HG03565 (cell line): Measurements from ENCODE around the gene ABHD1.

Source experiments
- ATAC-seq: cut with Tn5 transposase; IDR thresholded peaks from one replicate; pipeline ENCODE4 v1.9.1; 2021; ENCODE audit warnings: mild to moderate bottlenecking, moderate library complexity; ENCODE audit not compliant: unreplicated experiment

ABHD1 gene

DNA sequence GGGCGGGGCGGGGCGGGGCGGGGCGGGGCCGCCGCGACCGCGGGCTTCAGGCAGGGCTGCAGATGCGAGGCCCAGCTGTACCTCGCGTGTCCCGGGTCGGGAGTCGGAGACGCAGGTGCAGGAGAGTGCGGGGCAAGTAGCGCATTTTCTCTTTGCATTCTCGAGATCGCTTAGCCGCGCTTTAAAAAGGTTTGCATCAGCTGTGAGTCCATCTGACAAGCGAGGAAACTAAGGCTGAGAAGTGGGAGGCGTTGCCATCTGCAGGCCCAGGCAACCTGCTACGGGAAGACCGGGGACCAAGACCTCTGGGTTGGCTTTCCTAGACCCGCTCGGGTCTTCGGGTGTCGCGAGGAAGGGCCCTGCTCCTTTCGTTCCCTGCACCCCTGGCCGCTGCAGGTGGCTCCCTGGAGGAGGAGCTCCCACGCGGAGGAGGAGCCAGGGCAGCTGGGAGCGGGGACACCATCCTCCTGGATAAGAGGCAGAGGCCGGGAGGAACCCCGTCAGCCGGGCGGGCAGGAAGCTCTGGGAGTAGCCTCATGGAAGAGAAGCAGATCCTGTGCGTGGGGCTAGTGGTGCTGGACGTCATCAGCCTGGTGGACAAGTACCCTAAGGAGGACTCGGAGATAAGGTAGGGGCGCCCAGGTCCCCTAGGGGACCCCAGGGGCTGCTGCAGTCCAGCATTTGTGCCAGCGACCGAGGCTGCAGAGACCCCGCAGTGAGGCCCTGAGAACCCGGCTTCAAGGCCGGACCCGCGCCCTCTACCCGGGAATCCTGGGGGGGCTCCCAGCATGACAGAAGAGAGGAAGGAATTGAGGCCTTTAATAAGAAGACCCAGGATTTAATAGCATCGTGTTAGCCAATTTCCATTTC lies 36.7 kb upstream of the ABHD1 start, which contains the start of gene KHK:
KHK (plus strand) TSS at position 49 of the 870 bp plus-strand sequence; CDS start at position 537, 488 bp downstream.
- ATAC-seq = no peak

DNA sequence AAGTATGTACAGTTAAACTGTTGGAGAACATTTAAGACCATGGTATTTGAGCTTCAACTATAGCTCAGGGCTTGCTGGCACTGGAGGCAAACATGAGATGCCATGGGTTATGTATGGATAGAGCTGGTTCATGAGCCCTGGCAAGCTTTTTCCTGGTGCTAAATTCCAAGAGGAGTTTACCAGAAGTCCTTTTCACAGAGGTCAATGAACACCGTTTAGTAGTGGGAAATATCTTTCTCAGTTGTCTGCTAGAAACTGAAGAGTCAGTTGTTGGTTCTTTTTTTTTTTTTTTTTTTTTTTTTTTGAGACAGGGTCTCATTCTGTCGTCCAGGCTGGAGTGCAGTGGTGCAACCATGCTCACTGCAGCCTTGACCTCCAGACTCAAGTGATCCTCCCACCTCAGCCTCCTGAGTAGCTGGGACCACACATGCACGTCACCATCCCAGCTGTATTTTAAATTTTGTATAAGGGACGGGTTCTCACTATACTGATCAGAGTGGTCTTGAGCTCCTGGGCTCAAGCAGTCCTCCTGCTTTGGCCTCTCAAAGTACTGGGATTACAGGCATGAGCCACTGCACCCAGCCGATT lies 35.7 kb upstream of the ABHD1 start:
- ATAC-seq = no peak

DNA sequence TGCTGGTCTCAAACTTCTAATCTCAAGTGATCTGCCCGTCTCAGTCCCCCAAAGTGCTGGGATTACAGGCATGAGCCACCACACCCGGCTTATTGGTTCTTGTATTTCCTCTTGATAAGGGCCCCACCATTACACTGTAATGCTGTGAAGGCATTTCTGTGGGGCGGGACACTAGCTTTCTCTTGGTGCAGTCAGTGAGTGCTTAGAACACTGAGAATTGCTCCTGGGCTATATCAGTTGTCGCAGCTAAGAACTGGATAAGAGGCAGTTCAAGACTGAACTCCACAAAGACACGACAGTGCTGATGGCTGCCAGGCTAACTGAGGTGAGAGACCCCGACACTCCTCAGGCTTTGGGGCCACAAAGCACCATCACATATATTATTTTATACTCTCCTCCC lies 35.0 kb upstream of the ABHD1 start:
- ATAC-seq = no peak

DNA sequence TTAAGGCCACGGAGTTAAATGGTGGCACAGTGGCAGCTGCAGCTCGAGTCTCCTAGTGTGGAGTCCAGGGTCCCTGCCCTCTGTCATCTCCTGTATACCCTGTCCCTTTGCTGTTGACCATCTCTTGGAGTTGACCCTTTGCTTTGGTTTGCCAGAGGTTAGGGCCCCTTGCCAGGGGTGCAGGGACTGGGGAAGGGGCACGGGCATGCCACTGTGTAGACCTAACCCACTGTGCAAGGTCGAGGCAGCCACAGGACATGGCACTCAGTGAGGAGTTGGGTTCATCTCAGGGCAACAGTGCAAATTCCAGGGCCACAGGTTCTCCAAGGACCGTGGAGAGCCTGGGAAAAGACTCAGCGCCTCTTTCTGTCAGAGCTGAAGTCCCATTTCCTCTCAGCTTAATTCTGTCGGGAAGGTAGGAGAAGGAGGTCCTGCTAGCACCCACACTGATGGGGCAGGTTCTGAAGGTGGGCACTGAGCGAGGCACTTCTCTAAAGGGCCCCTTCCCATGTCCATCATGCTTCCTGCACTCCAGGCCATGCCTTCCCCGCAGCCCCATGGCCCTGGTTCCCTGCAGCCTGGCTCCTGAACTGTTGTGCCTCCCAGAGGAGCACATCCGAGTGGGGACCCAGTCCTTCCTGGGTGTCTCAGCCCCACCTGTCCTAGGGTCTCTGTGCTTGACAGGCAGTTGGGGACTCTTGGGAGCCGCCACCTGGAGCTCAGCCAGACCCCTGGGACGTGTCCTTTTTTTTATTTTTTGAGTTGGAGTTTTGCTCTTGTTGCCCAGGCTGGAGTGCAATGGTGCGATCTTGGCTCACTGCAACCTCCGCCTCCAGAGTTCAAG lies 34.3 kb upstream of the ABHD1 start:
- ATAC-seq = no peak

GRCh38 chr2:27091746-27092695 lies 31.6 kb upstream of the ABHD1 start:
- ATAC-seq = no peak

DNA sequence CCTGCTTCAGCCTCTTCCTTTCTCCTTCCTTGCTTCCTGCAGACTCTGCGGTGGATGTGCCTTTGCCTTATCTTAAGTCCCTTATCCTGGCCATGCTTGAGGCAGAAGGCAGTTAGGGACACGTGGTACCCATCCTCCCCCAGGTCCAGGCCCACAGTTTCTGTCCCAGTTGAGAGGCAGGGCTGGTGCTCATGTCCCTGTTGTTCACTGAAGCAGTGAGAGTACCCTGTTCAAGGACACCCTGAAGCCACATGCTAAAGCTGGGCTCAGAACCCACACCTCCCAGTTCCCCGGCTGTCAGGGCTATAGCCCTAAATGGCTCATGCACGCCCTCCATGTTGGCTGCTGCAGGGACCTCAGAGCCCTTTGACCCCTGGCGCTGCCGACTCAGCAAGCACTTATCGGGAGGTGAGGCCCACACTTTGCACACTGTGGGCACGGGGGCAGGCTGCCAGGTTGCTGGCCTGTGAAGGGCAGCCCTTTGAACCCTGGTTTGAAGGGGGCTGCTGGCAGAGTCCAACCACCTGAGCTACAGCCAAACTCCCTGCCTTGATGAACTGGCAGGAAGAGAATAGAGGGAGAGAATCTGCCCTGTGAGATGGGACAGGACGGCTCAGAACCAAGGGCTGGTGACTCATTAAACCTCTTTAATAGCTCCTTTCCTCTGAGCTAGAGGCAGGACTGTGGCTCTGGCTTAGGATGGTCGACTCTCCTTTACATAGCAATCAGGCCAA lies 30.8 kb upstream of the ABHD1 start:
- no peak for ATAC-seq

DNA sequence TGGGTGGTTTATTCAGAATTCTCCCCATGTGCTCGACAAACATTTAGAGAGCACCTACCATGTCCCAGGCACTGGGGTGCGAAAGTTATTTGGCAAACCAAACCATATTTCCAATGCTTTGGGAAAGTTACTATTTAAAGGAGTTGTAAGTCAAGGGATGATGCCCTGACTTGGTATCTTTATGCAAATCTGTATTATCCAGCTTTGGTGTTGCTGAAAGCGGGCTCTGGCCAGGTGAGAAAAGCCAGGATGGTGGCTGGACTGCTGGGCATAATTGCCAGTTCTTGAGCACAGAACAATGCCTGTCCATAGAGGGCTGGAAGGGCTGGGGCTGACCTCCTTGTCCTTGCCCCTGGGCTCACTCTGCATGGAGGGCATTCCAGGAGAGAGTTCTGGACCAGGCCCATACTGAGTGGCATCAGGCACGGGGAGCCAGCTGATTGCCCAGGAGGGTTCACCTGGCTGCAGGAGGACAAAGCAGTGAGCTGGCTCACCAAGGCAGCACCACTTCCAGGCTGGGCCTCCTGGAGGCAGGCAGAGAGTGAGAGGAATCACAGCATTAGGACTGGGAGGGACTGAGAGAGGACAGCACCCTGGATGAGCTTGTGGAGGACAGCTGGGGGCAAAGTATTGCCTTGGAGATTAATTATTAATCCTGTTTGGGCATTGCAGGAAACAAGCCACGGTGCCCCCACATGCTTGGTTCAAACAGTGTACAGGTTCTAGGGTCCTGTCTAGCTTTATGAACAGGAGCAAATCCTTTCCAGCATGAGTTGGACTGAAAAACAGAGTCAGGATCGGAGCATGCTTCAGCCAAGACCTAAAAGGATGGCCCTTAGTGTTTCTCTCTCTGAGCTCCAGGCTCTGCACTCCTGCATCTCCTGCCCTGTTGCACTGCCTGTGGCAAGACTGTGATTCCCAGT lies 29.9 kb upstream of the ABHD1 start:
- ATAC-seq = no peak

DNA sequence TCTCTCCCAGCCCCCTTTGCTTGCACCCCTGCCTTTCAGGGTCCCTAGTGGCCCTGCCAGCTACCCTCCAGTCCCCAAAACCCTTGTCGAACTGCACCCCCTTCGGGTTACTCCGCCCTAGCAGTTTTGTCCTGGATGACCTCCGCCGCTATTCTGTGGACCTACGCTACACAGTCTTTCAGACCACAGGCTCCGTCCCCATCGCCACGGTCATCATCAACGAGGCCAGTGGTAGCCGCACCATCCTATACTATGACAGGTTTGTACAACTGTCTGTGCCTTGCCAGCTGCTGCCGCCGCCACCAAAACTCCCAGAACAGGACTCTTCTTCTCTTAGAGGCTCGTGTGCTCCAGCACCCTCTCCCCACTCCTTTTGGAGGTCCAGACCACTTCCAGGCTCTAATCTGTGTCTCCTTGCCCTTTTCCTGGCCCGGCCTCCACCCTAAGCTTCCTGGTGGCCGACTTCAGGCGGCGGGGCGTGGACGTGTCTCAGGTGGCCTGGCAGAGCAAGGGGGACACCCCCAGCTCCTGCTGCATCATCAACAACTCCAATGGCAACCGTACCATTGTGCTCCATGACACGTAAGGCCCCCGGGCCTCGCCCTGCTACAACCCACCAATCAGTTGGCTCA lies 29.1 kb upstream of the ABHD1 start:
- no peak for ATAC-seq

- no peak for ATAC-seq
Measured at GRCh38 chr2:27095427-27095744, 28.2 kb upstream of the ABHD1 start.

DNA sequence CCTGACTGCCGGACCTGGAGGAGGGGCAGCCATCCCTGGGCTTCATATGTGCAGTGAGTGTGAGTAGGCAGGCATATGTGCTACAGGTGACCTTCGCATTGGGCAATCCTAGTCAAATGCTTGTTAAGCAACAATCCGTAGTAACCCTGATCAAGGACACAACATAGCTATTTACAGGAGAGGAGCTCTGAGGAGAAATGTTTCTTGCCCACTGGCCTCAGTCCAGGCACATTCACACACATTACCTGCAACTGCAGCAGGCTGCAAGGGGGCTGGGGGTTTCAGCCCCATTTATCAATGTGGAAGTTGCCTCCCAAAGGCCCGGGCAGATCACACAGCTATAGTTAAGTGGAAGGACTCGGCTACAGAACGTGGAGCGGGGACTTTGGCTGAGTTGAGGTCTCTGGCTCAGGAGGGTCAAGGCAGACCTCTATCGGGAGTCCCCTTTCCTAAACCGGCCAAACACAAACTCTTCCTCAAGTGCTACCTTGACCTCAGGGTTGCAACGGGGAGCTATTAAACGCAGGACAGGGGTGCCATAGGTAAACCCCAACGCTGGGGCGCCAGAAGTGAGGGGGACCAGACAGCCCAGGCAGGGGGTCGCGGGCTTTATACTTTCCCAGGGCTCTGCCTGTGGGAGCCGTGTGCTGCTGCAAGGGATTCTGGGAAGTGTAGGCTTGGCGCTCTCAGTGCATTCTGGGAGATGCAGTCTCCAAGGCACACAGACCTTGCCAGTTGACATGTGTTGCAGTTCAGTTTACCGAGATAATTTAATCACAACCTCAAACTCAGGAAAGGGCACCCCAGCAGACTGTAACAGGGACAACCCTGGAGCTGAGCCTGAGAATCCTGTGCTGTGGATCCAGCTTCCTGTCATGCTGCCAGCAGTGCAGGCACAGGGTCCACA lies 27.6 kb upstream of the ABHD1 start:
- ATAC-seq = no peak

DNA sequence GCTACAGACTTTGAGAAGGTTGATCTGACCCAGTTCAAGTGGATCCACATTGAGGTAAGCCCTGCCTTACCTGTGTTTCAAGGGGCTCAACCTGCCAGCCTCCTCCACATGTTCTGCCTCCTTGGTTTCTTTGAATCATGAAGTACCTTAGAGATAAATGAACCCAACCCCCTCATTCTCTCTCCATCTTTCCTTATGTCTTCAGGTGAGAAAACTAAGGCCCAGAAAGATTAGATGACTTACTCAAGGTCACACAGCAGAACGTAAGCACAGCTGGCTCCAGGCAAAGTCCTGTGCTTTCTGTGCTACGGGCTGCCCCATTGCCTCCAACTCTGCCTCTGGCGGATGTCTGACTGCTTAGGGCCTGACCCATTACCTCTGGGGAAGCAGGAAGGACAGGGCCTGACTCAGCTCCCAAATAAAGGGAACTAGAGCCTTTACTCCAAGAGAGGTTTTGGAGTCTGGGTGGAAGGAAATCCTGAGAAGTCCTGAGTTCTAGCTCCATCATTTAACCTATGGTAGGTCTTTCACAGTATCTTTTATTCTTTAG lies 26.8 kb upstream of the ABHD1 start:
- no peak for ATAC-seq

DNA sequence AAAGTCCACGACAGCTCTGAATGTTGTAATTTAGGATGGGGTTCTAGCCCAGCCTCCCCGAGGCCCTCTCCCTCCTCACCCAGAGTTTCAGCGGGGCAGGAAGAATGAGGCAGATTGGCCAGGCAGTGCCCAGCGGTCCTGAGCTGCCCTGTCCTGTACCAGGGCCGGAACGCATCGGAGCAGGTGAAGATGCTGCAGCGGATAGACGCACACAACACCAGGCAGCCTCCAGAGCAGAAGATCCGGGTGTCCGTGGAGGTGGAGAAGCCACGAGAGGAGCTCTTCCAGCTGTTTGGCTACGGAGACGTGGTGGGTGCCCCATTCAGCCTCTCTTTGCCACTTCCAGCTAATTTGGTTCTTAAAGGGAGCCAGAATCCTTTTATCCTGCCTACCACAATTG lies 26.3 kb upstream of the ABHD1 start:
- no peak for ATAC-seq

- no peak for ATAC-seq
Measured at GRCh38 chr2:27099334-27099955, 24.2 kb upstream of the ABHD1 start.

GRCh38 chr2:27100036-27100435 lies 23.6 kb upstream of the ABHD1 start:
- ATAC-seq = no peak

- no peak for ATAC-seq
Measured at GRCh38 chr2:27102329-27102728, 21.3 kb upstream of the ABHD1 start.

- ATAC-seq = no peak
Measured at GRCh38 chr2:27105981-27106380, 17.6 kb upstream of the ABHD1 start.

DNA sequence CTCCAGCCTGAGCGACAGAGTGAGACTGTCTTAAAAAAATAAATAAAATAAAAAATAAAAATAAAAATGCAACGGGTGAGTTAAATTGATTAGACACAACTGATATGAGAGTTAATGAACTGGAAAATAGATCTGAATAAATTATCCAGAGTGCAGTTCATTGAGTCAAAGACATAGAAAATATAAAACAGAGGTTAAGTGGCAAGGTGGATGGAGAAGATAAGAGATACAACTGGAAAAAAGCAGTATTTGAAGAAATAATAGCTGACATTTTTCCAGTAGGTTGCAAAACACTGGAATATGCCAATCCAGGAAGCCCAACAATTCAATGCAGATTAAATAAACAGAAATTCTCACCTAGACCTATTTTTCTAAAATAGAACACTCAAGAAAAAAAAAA lies 15.4 kb upstream of the ABHD1 start:
- ATAC-seq = no peak
